A673 (cell line): ENCODE measurements around the gene AGMO.

Experiments
- EZH2 ChIP-seq: fragments of 200-600 bp; sonication (generic); IDR thresholded peaks from 2 replicates; pipeline ENCODE4 v1.6.1; 2017; ENCODE audit warnings: borderline replicate concordance, low read depth, mild to moderate bottlenecking, mixed read lengths, antibody characterized with exemption, low read length; ENCODE audit not compliant: poor library complexity, severe bottlenecking
- TF ChIP-seq, protein P1 (sequence below): fragments of 300-800, 200-600 bp; sonication (generic); conservative IDR thresholded peaks from 2 replicates; pipeline ENCODE4 v1.5.1; 2017; ENCODE audit warnings: low read depth, mild to moderate bottlenecking, antibody characterized with exemption, low read length, moderate library complexity, mixed read lengths

DNA sequence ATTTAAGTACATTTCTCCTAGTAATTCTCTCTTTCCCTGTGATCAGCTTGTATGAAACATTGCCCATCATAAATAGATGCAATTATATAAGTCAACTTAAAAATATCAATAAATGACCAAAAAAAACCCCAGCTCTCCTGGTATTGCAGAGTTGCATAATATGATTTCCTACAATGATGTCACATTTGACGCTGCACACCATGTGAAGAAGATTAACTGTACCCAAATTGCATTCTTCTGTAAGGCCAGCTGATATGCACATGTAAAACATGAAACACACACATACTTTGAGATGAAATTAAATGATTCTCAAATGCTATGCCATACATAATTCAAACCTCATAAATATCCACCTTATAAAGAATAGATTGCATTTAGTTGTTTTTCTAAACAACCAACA is 115.5 kb downstream of the AGMO start:
- TF ChIP-seq EZH2 = no peak
- TF ChIP-seq, protein P1, sequence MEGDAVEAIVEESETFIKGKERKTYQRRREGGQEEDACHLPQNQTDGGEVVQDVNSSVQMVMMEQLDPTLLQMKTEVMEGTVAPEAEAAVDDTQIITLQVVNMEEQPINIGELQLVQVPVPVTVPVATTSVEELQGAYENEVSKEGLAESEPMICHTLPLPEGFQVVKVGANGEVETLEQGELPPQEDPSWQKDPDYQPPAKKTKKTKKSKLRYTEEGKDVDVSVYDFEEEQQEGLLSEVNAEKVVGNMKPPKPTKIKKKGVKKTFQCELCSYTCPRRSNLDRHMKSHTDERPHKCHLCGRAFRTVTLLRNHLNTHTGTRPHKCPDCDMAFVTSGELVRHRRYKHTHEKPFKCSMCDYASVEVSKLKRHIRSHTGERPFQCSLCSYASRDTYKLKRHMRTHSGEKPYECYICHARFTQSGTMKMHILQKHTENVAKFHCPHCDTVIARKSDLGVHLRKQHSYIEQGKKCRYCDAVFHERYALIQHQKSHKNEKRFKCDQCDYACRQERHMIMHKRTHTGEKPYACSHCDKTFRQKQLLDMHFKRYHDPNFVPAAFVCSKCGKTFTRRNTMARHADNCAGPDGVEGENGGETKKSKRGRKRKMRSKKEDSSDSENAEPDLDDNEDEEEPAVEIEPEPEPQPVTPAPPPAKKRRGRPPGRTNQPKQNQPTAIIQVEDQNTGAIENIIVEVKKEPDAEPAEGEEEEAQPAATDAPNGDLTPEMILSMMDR = no peak
